ENCODE results near the gene DCDC1. TPM values are rescaled to one million over a fixed set of nuclear protein-coding genes. Genes with fewer than 3 reads are reported as not detected.

DCDC1 gene
- total and polyA plus RNA-seq, 12 donors = 0.07 to 1.5 (median 0.29) TPM; not detected in 1

- no peak for DNase-seq
- no peak overlapping the region for H3K27ac ChIP-seq
- no peaks in the 10 kb centered on the region for H3K9me3 ChIP-seq (replicated peaks in 1 of 3)
- no peaks in the 10 kb centered on the region for H3K36me3 ChIP-seq (replicated peaks in 1 of 2)
- no peaks in the 10 kb centered on the region for H3K27me3 ChIP-seq
- no peak overlapping the region for H3K4me3 ChIP-seq
- intact Hi-C loops (cut with DNase I) = no loop called here
- no peaks in the 10 kb centered on the region for H3K4me1 ChIP-seq (replicated peaks in 1 of 2)
- TF ChIP-seq CTCF (IDR thresholded peaks at IDR 0.05) = no peak
These were observed 466.6 kb downstream of the DCDC1 start for GRCh38 chr11:30902929-30903328.

- WGBS, 4 donors = 85 to 90% (median 88%) methylated on average over 2 of the region's 2 CpGs
- Histone ChIP-seq H3K27ac (no peak overlapping the region), H3K4me3 (no peak overlapping the region), H3K36me3 (replicated peaks in 1 of 2) (no peaks in the 10 kb centered on the region), H3K9me3 (replicated peaks in 1 of 3) (no peaks in the 10 kb centered on the region), H3K27me3 (no peaks in the 10 kb centered on the region), H3K4me1 (replicated peaks in 1 of 2) (no peaks in the 10 kb centered on the region)
- no peak for DNase-seq
- TF ChIP-seq POLR2A (IDR thresholded peaks at IDR 0.05) = no peak
- no peak for TF ChIP-seq CTCF (IDR thresholded peaks at IDR 0.05)
- intact Hi-C loops (cut with DNase I) = no loop called here
These were observed 474.5 kb downstream of the DCDC1 start for GRCh38 chr11:30895046-30895445.

- no peaks in the 10 kb centered on the region for H3K36me3 ChIP-seq (replicated peaks in 1 of 2)
- intact Hi-C loops (cut with DNase I) = no loop called here
- no peak overlapping the region for H3K27ac ChIP-seq
- no peaks in the 10 kb centered on the region for H3K27me3 ChIP-seq
- H3K4me3 ChIP-seq = no peak overlapping the region
- DNase-seq = no peak
- H3K4me1 ChIP-seq (replicated peaks in 1 of 2) = no peaks in the 10 kb centered on the region
- H3K9me3 ChIP-seq (replicated peaks in 1 of 3) = no peaks in the 10 kb centered on the region
- TF ChIP-seq CTCF (IDR thresholded peaks at IDR 0.05) = no peak
- TF ChIP-seq POLR2A (IDR thresholded peaks at IDR 0.05) = no peak
- 20 to 29% (median 24%) methylated on average over 3 of the region's 3 CpGs for WGBS, 4 donors
These were observed 476.2 kb downstream of the DCDC1 start for GRCh38 chr11:30893318-30893717.

GRCh38 chr11:30889143-30889794, 480.3 kb downstream of the DCDC1 start:
- H3K4me3 ChIP-seq = no peak overlapping the region
- intact Hi-C loops (cut with DNase I) = no loop called here
- TF ChIP-seq CTCF (IDR thresholded peaks at IDR 0.05) = no peak
- no peak for TF ChIP-seq POLR2A (IDR thresholded peaks at IDR 0.05)
- H3K9me3 ChIP-seq (replicated peaks in 1 of 3) = no peaks in the 10 kb centered on the region
- H3K4me1 ChIP-seq (replicated peaks in 1 of 2) = no peaks in the 10 kb centered on the region
- no peak for DNase-seq
- WGBS, 4 donors = 76 to 86% (median 85%) methylated on average over 6 of the region's 6 CpGs
- no peaks in the 10 kb centered on the region for H3K36me3 ChIP-seq (replicated peaks in 1 of 2)
- H3K27me3 ChIP-seq = no peaks in the 10 kb centered on the region
- no peak overlapping the region for H3K27ac ChIP-seq

All from adrenal gland (tissue), 12 donors.